ENCODE results near the gene UBL3. TPM values are rescaled to one million over a fixed set of nuclear protein-coding genes. Genes with fewer than 3 reads are reported as not detected.

Gene UBL3
- total and polyA plus RNA-seq, 2 of the 8 experiments (the other 6 are each of a cell fraction or from before 2014, with no cell fraction given), result 5.3 to 16.1 TPM

DNA sequence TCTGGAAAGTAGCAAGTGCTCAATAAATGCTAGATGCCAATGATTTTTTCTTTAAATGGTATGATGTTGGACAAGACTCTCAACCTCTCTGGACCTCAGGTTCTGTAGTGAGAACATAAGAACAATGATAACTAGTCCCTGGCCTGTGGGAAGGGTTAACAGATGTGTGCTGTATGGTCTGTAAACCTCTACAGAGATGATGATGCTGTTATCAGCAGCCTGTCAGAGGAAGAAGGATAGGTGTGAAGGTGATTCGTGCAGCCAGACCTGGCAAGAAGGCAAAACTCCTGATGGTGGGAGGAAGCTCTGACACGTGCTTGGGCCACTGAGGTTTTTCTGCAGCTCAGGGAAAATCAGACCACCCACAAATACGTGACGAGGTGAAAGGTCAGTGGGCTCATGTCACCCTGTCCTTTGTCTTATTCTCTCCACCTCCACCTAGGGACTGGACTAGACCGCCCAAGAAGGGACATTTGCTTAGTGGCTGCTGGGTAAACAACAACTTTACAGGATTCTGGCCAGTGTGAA, 36.7 kb upstream of the UBL3 start (continued):
- TF ChIP-seq GTF2F1 (IDR thresholded peaks at IDR 0.05; ENCODE audit: borderline replicate concordance, low read depth, low read length), result no peak
